Endothelial cell (in vitro differentiated cells): ENCODE measurements around the gene MCOLN2. TPM values are rescaled to one million over a fixed set of nuclear protein-coding genes. Genes with fewer than 3 reads are reported as not detected.
A peak's percentile ranks its signal among the peaks of the same experiment; 100 is the strongest.
"Not testable (repeated sequence)": the region's sequence is repeated elsewhere in the genome, so short reads cannot be mapped to it uniquely, and the experiment has no call there.

Experiments used
- DNase-seq: peaks from one replicate; pipeline ENCODE4 v3.0.0; 2021; ENCODE audit warnings: low spot score
- H3K27ac Mint-ChIP-seq: one replicate; pipeline ENCODE4 v1.8.0; 2021; ENCODE audit warnings: mixed read lengths, inconsistent platforms; ENCODE audit not compliant: unreplicated experiment
- H3K27me3 Mint-ChIP-seq: one replicate; pipeline ENCODE4 v1.8.0; 2021; ENCODE audit warnings: mild to moderate bottlenecking, moderate library complexity, mixed read lengths, inconsistent platforms; ENCODE audit not compliant: unreplicated experiment
- H3K36me3 Mint-ChIP-seq: one replicate; pipeline ENCODE4 v1.8.0; 2021; ENCODE audit warnings: mild to moderate bottlenecking, low read depth, mixed read lengths, inconsistent platforms; ENCODE audit not compliant: unreplicated experiment
- H3K4me1 Mint-ChIP-seq: one replicate; pipeline ENCODE4 v1.8.0; 2021; ENCODE audit warnings: mild to moderate bottlenecking, mixed read lengths, inconsistent platforms; ENCODE audit not compliant: unreplicated experiment
- H3K4me3 Mint-ChIP-seq: one replicate; pipeline ENCODE4 v1.8.0; 2021; ENCODE audit warnings: mild to moderate bottlenecking, mixed read lengths, inconsistent platforms; ENCODE audit not compliant: unreplicated experiment
- H3K9me3 Mint-ChIP-seq: one replicate; pipeline ENCODE4 v1.8.0; 2021; ENCODE audit warnings: mixed read lengths, inconsistent platforms; ENCODE audit not compliant: unreplicated experiment
- CTCF ChIP-seq: fragments of 200-600 bp; sonication (generic); IDR thresholded peaks from one replicate; pipeline ENCODE4 v1.5.0; 2021; ENCODE audit warnings: antibody characterized with exemption; ENCODE audit not compliant: unreplicated experiment
- total RNA-seq: library from RNA; stranded (reverse); fragmentation: NEBNext Ultra II Directional; extraction: Animal tissue kit (Norgen Biotek cat#: 25700); gene quantifications from one replicate; pipeline ENCODE4 v1.2.1, GENCODE V29; 2021; ENCODE audit not compliant: unreplicated experiment

The MCOLN2 gene
- total RNA-seq, 1 donor from 2014 or later = 0.64 TPM

- H3K4me1 Mint-ChIP-seq = peaks cover 4% of the 10 kb centered on the region
- no peaks in the 10 kb centered on the region for H3K36me3 Mint-ChIP-seq
- TF ChIP-seq CTCF = no peak
These were observed 1.0 kb upstream of the MCOLN2 start for GRCh38 chr1:84997667-84998600.

GRCh38 chr1:84995484-84996334 is 1.2 kb downstream of the MCOLN2 start:
- no peak for TF ChIP-seq CTCF
- no peak for DNase-seq
- Mint-ChIP-seq H3K9me3 (no peaks in the 10 kb centered on the region), H3K36me3 (no peaks in the 10 kb centered on the region), H3K27ac (no peak overlapping the region), H3K27me3 (peaks cover 15% of the 10 kb centered on the region), H3K4me3 (peak overlapping the region; percentile 61), H3K4me1 (peaks cover 4% of the 10 kb centered on the region)

More at GRCh38 chr1:84997667-84998600, 1.0 kb upstream of the MCOLN2 start:
- Mint-ChIP-seq H3K27me3 (peaks cover 19% of the 10 kb centered on the region), H3K4me3 (peak overlapping the region; percentile 88), H3K27ac (no peak overlapping the region), H3K9me3 (no peaks in the 10 kb centered on the region)
- DNase-seq = peak; percentile 22

- H3K36me3 Mint-ChIP-seq = no peaks in the 10 kb centered on the region
- no peak for DNase-seq
- H3K9me3 Mint-ChIP-seq = no peaks in the 10 kb centered on the region
- peaks cover 6% of the 10 kb centered on the region for H3K27me3 Mint-ChIP-seq
- no peak overlapping the region for H3K4me3 Mint-ChIP-seq
- TF ChIP-seq CTCF = no peak
- peaks cover 7% of the 10 kb centered on the region for H3K4me1 Mint-ChIP-seq
- no peak overlapping the region for H3K27ac Mint-ChIP-seq
These were observed 5.6 kb downstream of the MCOLN2 start for GRCh38 chr1:84991097-84991920.

- no peaks in the 10 kb centered on the region for H3K9me3 Mint-ChIP-seq
- no peak for TF ChIP-seq CTCF
- H3K27ac Mint-ChIP-seq = no peak overlapping the region
- no peak for DNase-seq
- H3K4me3 Mint-ChIP-seq = no peak overlapping the region
- no peaks in the 10 kb centered on the region for H3K36me3 Mint-ChIP-seq
- peaks cover 13% of the 10 kb centered on the region for H3K4me1 Mint-ChIP-seq
- H3K27me3 Mint-ChIP-seq = peaks cover 2% of the 10 kb centered on the region
These were observed 8.3 kb downstream of the MCOLN2 start for GRCh38 chr1:84988588-84988987.

GRCh38 chr1:84986561-84986960 is 10.4 kb downstream of the MCOLN2 start:
- H3K27ac Mint-ChIP-seq, H3K27me3 Mint-ChIP-seq, H3K9me3 Mint-ChIP-seq, H3K4me3 Mint-ChIP-seq, DNase-seq, H3K36me3 Mint-ChIP-seq: not testable (repeated sequence)
- peaks cover 13% of the 10 kb centered on the region for H3K4me1 Mint-ChIP-seq
